Activated naive CD8-positive, alpha-beta T cell treated with anti-CD3 and anti-CD28 coated beads, Interleukin-2, amount 50 U/mL, for 16 hours (primary cell): ENCODE measurements around the gene EFCAB8.
"Not testable (repeated sequence)": the region's sequence is repeated elsewhere in the genome, so short reads cannot be mapped to it uniquely, and the experiment has no call there.

ENCODE experiments used
- DNase-seq: peaks from one replicate; pipeline ENCODE4 v3.0.0-alpha.2; 2020; ENCODE audit warnings: low read depth, low spot score

Gene EFCAB8

GRCh38 chr20:32972181-32973076 is 113.7 kb downstream of the EFCAB8 start:
- peak; percentile 49 for DNase-seq

- no peak for DNase-seq
These were observed 114.5 kb downstream of the EFCAB8 start for GRCh38 chr20:32973077-32973717.

GRCh38 chr20:32974204-32975064 is 115.7 kb downstream of the EFCAB8 start:
- not testable (repeated sequence) for DNase-seq

GRCh38 chr20:32975121-32975520 is 116.4 kb downstream of the EFCAB8 start:
- DNase-seq = not testable (repeated sequence)

- DNase-seq = no peak
These were observed 117.3 kb downstream of the EFCAB8 start for GRCh38 chr20:32975698-32976674.

GRCh38 chr20:32976746-32977145 is 118.0 kb downstream of the EFCAB8 start:
- no peak for DNase-seq

GRCh38 chr20:32977281-32978008 is 118.7 kb downstream of the EFCAB8 start:
- no peak for DNase-seq

GRCh38 chr20:32978009-32978335 is 119.2 kb downstream of the EFCAB8 start:
- no peak for DNase-seq

- DNase-seq = no peak
These were observed 120.7 kb downstream of the EFCAB8 start for GRCh38 chr20:32979201-32979998.

- no peak for DNase-seq
These were observed 121.6 kb downstream of the EFCAB8 start for GRCh38 chr20:32980131-32980941.

GRCh38 chr20:32980990-32981389 is 122.3 kb downstream of the EFCAB8 start:
- DNase-seq = no peak

- DNase-seq = no peak
These were observed 124.1 kb downstream of the EFCAB8 start for GRCh38 chr20:32982617-32983458.

GRCh38 chr20:32983459-32984112 is 124.9 kb downstream of the EFCAB8 start:
- DNase-seq = no peak

GRCh38 chr20:32984196-32984595 is 125.5 kb downstream of the EFCAB8 start:
- DNase-seq = no peak

- DNase-seq = no peak
These were observed 126.1 kb downstream of the EFCAB8 start for GRCh38 chr20:32984631-32985354.

- DNase-seq = no peak
These were observed 126.9 kb downstream of the EFCAB8 start for GRCh38 chr20:32985596-32985995.
